ENCODE data around the gene TTC33.
"Not testable (repeated sequence)": the region's sequence is repeated elsewhere in the genome, so short reads cannot be mapped to it uniquely, and the experiment has no call there.

TTC33 gene

GRCh38 chr5:40679148-40679912 lies 76.4 kb downstream of the TTC33 start:
- DNase-seq, result peak; percentile 89 to 94

DNA sequence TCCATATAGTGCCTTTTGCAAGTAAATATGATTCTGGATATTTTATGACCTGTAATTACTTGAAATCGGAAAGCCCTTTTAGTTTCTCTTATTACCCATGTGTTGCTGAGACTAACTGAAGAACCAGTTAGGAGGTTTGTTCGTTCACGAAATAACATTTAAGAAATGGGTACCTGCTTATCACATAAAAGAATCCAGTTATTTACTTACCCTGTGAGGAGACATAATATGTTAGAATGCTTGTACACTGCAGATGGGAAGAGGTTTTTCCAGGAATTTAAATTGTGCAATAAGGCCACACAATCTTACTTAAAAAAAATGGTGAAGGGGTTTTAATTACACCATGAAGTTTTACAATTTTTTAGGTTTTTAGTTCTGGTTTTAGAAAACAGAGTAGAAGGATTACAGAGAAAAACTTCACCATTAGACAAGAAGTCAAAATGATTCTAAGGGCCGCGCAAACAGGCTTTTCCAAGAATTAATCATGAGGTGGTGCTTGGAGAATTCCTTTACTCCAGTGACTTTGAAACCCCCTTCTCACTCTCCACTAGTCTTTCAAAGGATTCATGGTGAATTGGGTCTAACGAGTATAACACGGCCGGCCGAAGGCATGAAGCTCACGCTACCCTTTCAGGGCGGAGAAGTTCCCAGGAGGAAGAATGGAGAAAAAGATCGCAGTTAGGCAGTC lies 77.2 kb downstream of the TTC33 start:
- no peak for DNase-seq

GRCh38 chr5:40678026-40678425 lies 77.7 kb downstream of the TTC33 start:
- DNase-seq, result peak in 1 of 2 donors; percentile 59

GRCh38 chr5:40677456-40677855 lies 78.3 kb downstream of the TTC33 start:
- DNase-seq, result no peak

- DNase-seq, result no peak
Observed at GRCh38 chr5:40676613-40677343, 79.0 kb downstream of the TTC33 start.

- DNase-seq, result peak; percentile 35 to 76
Observed at GRCh38 chr5:40675396-40676133, 80.2 kb downstream of the TTC33 start.

DNA sequence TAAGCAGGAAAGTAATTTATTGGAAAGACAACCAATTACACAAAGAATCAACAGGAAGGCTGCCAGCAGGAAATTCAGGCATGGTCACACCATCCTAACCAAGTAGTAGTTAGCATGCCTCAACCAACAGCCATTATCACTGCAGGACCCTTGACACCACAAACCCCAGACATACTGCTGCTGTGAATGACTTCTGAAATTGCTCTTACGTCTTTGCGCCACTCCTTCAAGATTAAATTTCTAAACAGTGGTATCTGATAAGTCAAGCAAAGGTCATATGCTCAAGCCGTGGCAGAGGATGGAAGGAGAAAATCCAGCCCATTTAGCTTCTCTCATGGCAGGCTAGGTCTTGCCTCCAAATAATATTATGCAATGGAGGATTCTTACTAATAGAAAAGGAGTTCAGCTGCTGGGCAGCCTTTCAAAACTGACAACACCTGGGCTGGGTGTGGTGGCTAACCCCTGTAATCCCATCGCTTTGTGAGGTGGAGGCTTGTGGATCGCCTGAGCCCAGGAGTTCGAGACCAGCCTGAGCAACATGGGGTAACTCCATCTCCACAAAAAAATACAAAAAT lies 81.0 kb downstream of the TTC33 start:
- DNase-seq, result no peak

GRCh38 chr5:40672425-40672824 lies 83.3 kb downstream of the TTC33 start:
- no peak for DNase-seq

- no peak for DNase-seq
Observed at GRCh38 chr5:40669606-40670390, 86.0 kb downstream of the TTC33 start.

DNA sequence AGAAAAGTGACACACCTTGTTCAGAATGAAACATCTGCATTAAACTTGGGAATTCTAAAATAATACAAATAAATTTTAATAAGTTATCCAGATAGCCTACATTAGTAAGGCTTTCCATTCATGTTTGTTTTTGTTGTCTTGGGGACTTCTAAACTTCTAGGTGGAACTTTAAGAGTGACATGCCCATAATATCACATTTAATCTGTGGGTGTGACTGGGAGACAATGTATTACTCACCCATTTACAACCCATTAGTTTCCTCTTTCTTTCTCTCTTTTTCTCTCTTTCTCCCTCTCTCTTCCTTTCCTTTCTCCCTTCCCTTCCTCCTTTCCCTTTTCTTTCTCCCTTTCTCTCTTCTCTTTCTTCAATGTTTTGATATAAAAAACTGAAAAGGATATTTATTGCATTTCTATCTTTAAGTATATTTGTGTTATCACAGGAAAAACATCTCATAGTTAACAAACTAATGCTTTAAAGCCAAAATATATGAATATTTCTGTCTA lies 88.5 kb downstream of the TTC33 start:
- DNase-seq, result no peak

DNA sequence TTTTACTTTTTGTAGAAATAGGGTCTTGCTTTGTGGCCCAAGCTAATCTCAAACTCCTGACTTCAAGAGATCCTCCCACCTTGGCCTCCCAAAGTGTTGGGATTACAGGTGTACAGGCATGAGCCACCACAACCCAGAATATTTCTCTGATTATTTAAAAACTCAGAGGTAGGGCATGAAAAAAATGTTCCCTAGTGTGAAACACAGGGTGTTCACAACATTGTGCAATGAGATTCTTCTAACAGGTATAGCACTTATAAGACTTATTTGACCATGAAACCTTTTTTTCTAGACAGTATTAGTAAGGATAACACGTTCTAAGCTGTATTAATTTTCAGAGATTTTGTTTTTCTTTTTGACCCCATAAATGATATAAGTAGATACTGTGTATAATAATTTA lies 89.1 kb downstream of the TTC33 start:
- no peak for DNase-seq

- no peak for DNase-seq
Observed at GRCh38 chr5:40665635-40666298, 90.0 kb downstream of the TTC33 start.

DNA sequence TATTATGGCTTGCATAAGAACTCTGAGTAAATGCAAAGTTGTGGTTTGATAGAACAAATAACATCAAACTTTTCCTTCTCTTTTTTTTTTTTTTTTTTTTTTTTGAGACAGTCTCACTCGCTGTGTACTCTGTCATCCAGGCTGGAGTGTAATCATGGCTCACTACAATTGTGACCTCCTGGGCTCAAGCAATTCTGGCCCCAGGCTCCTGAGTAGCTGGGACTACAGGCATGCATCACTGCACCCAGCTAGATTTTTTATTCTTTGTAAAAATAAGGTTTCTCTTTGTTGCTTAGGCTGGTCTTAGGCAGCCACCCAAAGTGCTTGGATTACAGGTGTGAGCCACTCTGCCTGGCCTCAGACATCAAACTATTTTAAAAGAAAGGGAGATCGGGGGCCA lies 95.0 kb downstream of the TTC33 start:
- DNase-seq, result no peak

- DNase-seq, result no peak
Observed at GRCh38 chr5:40656766-40657165, 99.0 kb downstream of the TTC33 start.

- DNase-seq, result not testable (repeated sequence)
Observed at GRCh38 chr5:40656091-40656490, 99.7 kb downstream of the TTC33 start.

DNA sequence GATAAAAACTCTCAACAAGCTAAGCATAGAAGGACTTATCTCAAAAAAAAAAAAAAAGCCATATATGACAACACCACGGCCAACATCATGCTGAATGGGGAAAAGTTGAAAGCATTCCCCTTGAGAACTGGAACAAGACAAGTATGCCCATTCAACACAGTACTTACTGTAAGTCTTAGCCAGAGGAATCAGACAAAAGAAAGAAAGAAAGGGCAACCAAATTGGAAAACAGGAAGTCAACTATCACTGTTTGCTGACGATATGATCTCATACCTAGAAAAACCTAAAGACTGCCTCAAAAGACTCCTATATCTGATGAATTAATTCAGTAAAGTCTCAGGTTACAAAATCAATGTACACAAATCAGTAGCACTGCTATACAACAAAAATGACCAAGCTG lies 100.6 kb downstream of the TTC33 start:
- DNase-seq, result peak in 1 of 2 donors; percentile 61

GRCh38 chr5:40654377-40654991 lies 101.3 kb downstream of the TTC33 start:
- no peak for DNase-seq

DNA sequence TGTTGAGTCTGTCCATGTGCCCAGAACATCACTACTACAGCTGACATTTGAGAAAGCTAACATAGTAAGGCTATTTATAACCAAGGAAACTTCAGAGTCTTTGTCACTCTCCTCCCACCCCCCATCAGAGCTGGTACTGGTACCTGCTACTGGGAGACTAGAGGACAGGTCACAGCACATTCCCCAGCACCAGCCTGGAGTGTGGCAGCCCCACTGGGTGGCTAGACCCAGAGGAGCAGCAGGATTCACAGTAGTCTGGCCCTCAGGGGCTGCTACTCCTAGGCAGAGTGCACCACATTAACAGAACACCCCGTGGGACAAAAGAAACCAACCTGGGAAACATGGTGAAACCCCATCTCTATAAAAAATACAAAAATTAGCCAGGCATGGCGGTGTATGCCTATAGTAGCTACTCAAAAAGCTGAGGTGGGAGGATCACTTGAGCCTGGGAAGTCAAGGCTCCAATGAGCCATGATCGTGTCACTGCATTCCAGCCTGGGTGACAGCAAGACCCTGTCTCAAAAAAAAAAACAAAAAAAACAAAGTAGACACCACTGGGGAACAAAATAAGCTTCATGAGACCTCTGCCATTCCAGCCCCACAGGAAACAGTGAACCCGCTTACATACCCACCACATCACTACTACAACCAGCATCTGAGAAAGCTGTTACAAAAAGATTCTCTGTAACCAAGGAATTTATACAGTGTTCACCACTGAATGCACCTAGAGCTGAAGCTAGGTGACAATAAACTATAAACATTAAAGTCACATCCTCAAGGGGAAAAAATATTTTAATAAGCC lies 102.3 kb downstream of the TTC33 start:
- peak; percentile 23 to 58 for DNase-seq

GRCh38 chr5:40652441-40653220 lies 103.1 kb downstream of the TTC33 start:
- peak in 1 of 2 donors; percentile 51 for DNase-seq
